Peyer's patch (tissue), 4 donors: ENCODE data around the gene KCNK1.

Experiments used
- CTCF ChIP-seq, 6 experiments: fragments of 450-650 bp in 4 of 6; fragments of 200-600 bp in 2 of 6; sonication (generic) in 1 of 6; IDR thresholded peaks; one replicate each; pipeline ENCODE4 v1.5.1; 2017 to 2019; ENCODE audit warnings: antibody characterized with exemption in 6 of 6, mild to moderate bottlenecking in 3 of 6, moderate library complexity in 1 of 6
- POLR2A ChIP-seq, 2 donors: fragments of 450-650 bp; IDR thresholded peaks; one replicate each; pipeline ENCODE4 v1.5.1; 2017; ENCODE audit warnings: antibody characterized with exemption in 2 of 2, mild to moderate bottlenecking in 2 of 2, moderate library complexity in 2 of 2

DNA sequence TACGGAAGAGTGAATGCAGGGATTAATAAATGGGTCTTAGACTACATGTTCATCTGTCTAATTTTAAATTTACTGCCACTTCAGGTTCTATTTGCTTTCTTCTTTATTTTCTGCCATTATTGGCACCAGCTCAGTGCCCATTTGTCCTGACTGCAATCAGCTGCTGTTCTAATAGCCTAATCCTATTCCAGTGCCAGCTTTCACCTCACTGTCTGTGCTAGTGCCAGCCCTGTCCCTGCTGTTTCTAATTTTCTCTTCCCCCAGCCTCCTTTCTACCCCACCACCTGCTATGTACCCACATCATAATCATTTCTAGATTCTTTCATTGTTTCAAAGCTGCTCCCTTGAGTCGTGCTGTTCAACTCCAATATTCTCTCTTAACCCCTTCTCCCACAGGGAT, 86.4 kb downstream of the KCNK1 start:
- TF ChIP-seq CTCF (IDR thresholded peaks at IDR 0.05) (no peak), POLR2A (IDR thresholded peaks at IDR 0.05) (no peak)
